ENCODE measurements around the gene RASSF5. TPM values are rescaled to one million over a fixed set of nuclear protein-coding genes. Genes with fewer than 3 reads are reported as not detected.

Gene RASSF5
- total and polyA plus RNA-seq, 2 experiments from 2014 or later, result 0.48 to 4.4 TPM

DNA sequence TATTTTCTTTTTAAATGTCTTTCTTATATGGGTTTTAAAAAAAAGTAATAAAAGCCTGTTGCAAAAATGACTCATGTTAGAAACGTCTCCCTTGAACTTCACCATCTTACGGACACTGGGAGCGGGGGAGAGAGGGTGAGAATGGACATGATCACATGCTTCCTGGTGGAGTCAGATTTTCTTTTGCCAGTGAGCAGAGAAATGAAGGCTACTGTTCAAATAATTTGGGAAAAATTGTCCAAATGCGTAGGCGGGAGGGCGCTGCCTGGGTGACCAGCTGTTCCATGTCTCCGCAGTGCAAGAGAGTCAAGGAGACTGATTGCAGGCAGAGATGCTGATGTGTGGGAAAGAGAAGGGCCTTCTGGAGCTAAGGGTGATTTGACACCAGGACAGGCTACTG is 81.9 kb downstream of the RASSF5 start (continued):
- TF ChIP-seq, protein P1, sequence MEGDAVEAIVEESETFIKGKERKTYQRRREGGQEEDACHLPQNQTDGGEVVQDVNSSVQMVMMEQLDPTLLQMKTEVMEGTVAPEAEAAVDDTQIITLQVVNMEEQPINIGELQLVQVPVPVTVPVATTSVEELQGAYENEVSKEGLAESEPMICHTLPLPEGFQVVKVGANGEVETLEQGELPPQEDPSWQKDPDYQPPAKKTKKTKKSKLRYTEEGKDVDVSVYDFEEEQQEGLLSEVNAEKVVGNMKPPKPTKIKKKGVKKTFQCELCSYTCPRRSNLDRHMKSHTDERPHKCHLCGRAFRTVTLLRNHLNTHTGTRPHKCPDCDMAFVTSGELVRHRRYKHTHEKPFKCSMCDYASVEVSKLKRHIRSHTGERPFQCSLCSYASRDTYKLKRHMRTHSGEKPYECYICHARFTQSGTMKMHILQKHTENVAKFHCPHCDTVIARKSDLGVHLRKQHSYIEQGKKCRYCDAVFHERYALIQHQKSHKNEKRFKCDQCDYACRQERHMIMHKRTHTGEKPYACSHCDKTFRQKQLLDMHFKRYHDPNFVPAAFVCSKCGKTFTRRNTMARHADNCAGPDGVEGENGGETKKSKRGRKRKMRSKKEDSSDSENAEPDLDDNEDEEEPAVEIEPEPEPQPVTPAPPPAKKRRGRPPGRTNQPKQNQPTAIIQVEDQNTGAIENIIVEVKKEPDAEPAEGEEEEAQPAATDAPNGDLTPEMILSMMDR (conservative IDR thresholded peaks at IDR 0.05; ENCODE audit: low read depth in 2 of 2), result no peak
- no peak for TF ChIP-seq ZNF114 (CRISPR knock-in tag; IDR thresholded peaks at IDR 0.05)
- TF ChIP-seq NANOG (IDR thresholded peaks at IDR 0.05; ENCODE audit: borderline replicate concordance), result no peak
- TF ChIP-seq EZH2phosphoT487 (IDR thresholded peaks at IDR 0.05; ENCODE audit: unreplicated experiment), result no peak
- no peak for TF ChIP-seq CREB1 (CRISPR knock-in tag; IDR thresholded peaks at IDR 0.05; ENCODE audit: low read depth)
- TF ChIP-seq EZH2 (IDR thresholded peaks at IDR 0.05; ENCODE audit: low read depth, unreplicated experiment), result no peak

DNA sequence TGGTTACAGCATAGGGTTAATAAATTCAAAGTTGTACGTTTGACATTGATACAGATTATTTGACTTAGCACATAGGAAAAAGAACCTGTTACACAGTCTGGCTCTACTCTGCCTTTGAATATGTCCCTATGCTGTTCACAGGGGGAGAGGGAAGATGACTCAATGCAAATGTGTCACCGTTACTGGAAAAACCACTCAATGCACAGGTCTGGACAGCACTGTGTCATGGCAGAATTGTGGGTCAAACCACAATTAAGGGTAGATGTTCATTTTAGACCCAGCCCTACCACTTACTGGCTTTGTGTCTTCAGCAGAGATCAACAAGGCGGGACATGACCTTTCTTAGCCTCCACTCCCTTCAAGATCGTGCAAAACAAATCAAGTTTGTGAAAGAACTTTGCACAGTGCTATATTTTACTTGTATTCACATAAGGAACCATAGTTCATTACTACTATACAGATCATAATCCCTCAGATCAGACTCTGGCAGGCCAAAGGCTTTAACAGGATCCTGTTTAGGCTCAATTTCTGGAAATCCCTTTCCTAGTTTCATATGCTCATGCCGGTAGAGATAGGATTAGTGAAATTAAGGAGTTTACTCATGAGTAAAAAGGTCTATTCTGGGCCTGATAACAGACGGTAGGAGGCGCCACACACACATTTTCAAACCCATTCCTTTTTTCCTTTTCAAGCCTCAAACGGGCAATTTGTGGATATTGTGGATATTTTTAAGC is 82.9 kb downstream of the RASSF5 start:
- Histone ChIP-seq H3K4me1 (ENCODE audit: insufficient read depth) (no peaks in the 10 kb centered on the region), H3K27me3 (ENCODE audit: insufficient read depth) (no peaks in the 10 kb centered on the region), H2AFZ (no peak overlapping the region), H4K20me1 (replicated peaks; ENCODE audit: insufficient read depth) (peaks cover 8% of the 10 kb centered on the region; the same call in 1 of the 2 replicates), H3K4me3 (no peak overlapping the region), H3K4me2 (no peak overlapping the region), H3K27ac (ENCODE audit: low read depth) (no peak overlapping the region), H3K36me3 (ENCODE audit: insufficient read depth) (0 out of 2 replicates have a peak, but pooled peaks cover 3% of the 10 kb centered on the region), H3F3A (replicated peaks; ENCODE audit: low read depth) (no peaks in the 10 kb centered on the region), H3K9me2 (ENCODE audit: insufficient read depth) (no peaks in the 10 kb centered on the region), H3K79me2 (replicated peaks; ENCODE audit: insufficient read depth) (no peaks in the 10 kb centered on the region)
- H3K4me1 Mint-ChIP-seq, result peaks cover 6% of the 10 kb centered on the region; the same call in 2 of the 3 replicates
- H3K4me3 Mint-ChIP-seq, result no peak overlapping the region
- TF ChIP-seq NANOG (IDR thresholded peaks at IDR 0.05; ENCODE audit: borderline replicate concordance), result no peak
- TF ChIP-seq, protein P1 (conservative IDR thresholded peaks at IDR 0.05; ENCODE audit: low read depth in 2 of 2), result peak; percentile 63 to 72
- DNase-seq (ENCODE audit: low spot score) (peak; percentile 58), ATAC-seq (peak; percentile 35; the same call in 1 of the 3 replicates)
- peaks cover 2% of the 10 kb centered on the region for H3K27me3 Mint-ChIP-seq (ENCODE audit: insufficient read depth, low read depth, poor library complexity)
- no peak overlapping the region for H3K27ac Mint-ChIP-seq
- peaks cover 31% of the 10 kb centered on the region for H3K36me3 Mint-ChIP-seq (ENCODE audit: low read depth)
- H3K9me3 Mint-ChIP-seq, result no peaks in the 10 kb centered on the region

DNA sequence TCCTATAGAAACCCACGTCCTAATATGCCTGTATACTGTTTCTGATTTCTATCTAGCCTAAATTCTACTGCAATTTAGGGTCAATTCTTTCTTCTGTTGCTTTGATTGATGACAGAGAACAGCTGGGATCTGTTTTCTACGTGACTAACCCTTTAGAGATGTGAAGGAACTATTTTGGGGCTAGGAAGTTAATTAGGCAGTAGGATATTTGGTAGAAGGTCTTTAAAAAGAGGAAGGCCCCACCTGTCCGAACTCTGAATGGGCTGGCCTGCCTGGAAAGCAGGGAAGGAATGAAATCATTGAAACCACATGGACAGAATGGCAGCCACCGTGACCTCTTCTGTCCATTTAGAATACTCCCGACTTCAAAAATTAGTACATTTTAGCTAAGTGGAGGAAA is 83.9 kb downstream of the RASSF5 start:
- DNase-seq (ENCODE audit: low spot score) (no peak), ATAC-seq (no peak)
- H4K20me1 ChIP-seq (replicated peaks; ENCODE audit: insufficient read depth), result peaks cover 8% of the 10 kb centered on the region; the same call in 1 of the 2 replicates
- no peak overlapping the region for H3K4me3 ChIP-seq
- no peaks in the 10 kb centered on the region for H3K27me3 ChIP-seq (ENCODE audit: insufficient read depth)
- Mint-ChIP-seq H3K4me3 (no peak overlapping the region), H3K27ac (no peak overlapping the region), H3K4me1 (peaks cover 6% of the 10 kb centered on the region; the same call in 2 of the 3 replicates), H3K9me3 (no peaks in the 10 kb centered on the region), H3K36me3 (ENCODE audit: low read depth) (peaks cover 39% of the 10 kb centered on the region), H3K27me3 (ENCODE audit: insufficient read depth, low read depth, poor library complexity) (no peaks in the 10 kb centered on the region)
- H3K27ac ChIP-seq (ENCODE audit: low read depth), result no peak overlapping the region
- no peaks in the 10 kb centered on the region for H3K9me2 ChIP-seq (ENCODE audit: insufficient read depth)
- no peaks in the 10 kb centered on the region for H3K4me1 ChIP-seq (ENCODE audit: insufficient read depth)
- no peak overlapping the region for H3K4me2 ChIP-seq
- H3F3A ChIP-seq (replicated peaks; ENCODE audit: low read depth), result no peaks in the 10 kb centered on the region
- no peak overlapping the region for H2AFZ ChIP-seq
- peaks cover 5% of the 10 kb centered on the region for H3K36me3 ChIP-seq (ENCODE audit: insufficient read depth)
- no peaks in the 10 kb centered on the region for H3K79me2 ChIP-seq (replicated peaks; ENCODE audit: insufficient read depth)
- TF ChIP-seq, protein P2, sequence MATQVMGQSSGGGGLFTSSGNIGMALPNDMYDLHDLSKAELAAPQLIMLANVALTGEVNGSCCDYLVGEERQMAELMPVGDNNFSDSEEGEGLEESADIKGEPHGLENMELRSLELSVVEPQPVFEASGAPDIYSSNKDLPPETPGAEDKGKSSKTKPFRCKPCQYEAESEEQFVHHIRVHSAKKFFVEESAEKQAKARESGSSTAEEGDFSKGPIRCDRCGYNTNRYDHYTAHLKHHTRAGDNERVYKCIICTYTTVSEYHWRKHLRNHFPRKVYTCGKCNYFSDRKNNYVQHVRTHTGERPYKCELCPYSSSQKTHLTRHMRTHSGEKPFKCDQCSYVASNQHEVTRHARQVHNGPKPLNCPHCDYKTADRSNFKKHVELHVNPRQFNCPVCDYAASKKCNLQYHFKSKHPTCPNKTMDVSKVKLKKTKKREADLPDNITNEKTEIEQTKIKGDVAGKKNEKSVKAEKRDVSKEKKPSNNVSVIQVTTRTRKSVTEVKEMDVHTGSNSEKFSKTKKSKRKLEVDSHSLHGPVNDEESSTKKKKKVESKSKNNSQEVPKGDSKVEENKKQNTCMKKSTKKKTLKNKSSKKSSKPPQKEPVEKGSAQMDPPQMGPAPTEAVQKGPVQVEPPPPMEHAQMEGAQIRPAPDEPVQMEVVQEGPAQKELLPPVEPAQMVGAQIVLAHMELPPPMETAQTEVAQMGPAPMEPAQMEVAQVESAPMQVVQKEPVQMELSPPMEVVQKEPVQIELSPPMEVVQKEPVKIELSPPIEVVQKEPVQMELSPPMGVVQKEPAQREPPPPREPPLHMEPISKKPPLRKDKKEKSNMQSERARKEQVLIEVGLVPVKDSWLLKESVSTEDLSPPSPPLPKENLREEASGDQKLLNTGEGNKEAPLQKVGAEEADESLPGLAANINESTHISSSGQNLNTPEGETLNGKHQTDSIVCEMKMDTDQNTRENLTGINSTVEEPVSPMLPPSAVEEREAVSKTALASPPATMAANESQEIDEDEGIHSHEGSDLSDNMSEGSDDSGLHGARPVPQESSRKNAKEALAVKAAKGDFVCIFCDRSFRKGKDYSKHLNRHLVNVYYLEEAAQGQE (IDR thresholded peaks at IDR 0.05; ENCODE audit: unreplicated experiment), result no peak
- TF ChIP-seq ZNF331 (CRISPR knock-in tag; IDR thresholded peaks at IDR 0.05; ENCODE audit: low read depth) (no peak), EZH2 (IDR thresholded peaks at IDR 0.05; ENCODE audit: low read depth, unreplicated experiment) (no peak)
